H9 (cell line): ENCODE data around the gene PDGFRB. TPM values are rescaled to one million over a fixed set of nuclear protein-coding genes. Genes with fewer than 3 reads are reported as not detected.

Experiments used
- DNase-seq: peaks from one replicate; pipeline ENCODE4 v3.0.0-alpha.2; 2017
- H2AFZ ChIP-seq: one replicate; pipeline ENCODE4 v1.6.1; 2013; ENCODE audit warnings: mild to moderate bottlenecking, low read length, control low read depth, moderate library complexity
- H2AK5ac ChIP-seq: 2 replicates; pipeline ENCODE4 v1.6.1; 2013; ENCODE audit warnings: low read length, control low read depth, mixed read lengths; ENCODE audit not compliant: insufficient read length
- H2BK120ac ChIP-seq: one replicate; pipeline ENCODE4 v1.6.1; 2013; ENCODE audit warnings: low read depth, mild to moderate bottlenecking, low read length, control low read depth, inconsistent platforms; ENCODE audit not compliant: poor library complexity, severe bottlenecking
- H2BK12ac ChIP-seq: 2 replicates; pipeline ENCODE4 v1.6.1; 2013; ENCODE audit warnings: low read length, control low read depth, mixed read lengths, low read depth; ENCODE audit not compliant: insufficient read length
- H2BK15ac ChIP-seq: 2 replicates; pipeline ENCODE4 v1.6.1; 2013; ENCODE audit warnings: low read depth, low read length, control low read depth
- H2BK20ac ChIP-seq: one replicate; pipeline ENCODE4 v1.6.1; 2013; ENCODE audit warnings: low read depth, mild to moderate bottlenecking, low read length, control low read depth, inconsistent platforms; ENCODE audit not compliant: poor library complexity, severe bottlenecking
- H2BK5ac ChIP-seq: 2 replicates; pipeline ENCODE4 v1.6.1; 2013; ENCODE audit warnings: low read length, control low read depth, mixed read lengths; ENCODE audit not compliant: insufficient read length
- H3K14ac ChIP-seq: 2 replicates; pipeline ENCODE4 v1.6.1; 2013; ENCODE audit warnings: low read length, control low read depth; ENCODE audit not compliant: insufficient read depth
- H3K18ac ChIP-seq: 2 replicates; pipeline ENCODE4 v1.6.1; 2013; ENCODE audit warnings: low read depth, mild to moderate bottlenecking, mixed read lengths, low read length, control low read depth; ENCODE audit not compliant: insufficient read length
- H3K23ac ChIP-seq: 2 replicates; pipeline ENCODE4 v1.6.1; 2013; ENCODE audit warnings: low read length, control low read depth, mixed read lengths, low read depth; ENCODE audit not compliant: insufficient read length
- H3K23me2 ChIP-seq: 2 replicates; pipeline ENCODE4 v1.6.1; 2013; ENCODE audit warnings: low read depth, mild to moderate bottlenecking, mixed read lengths, low read length, control low read depth; ENCODE audit not compliant: insufficient read length, poor library complexity, severe bottlenecking
- H3K27ac ChIP-seq: 2 replicates; pipeline ENCODE4 v1.5.1; 2013; ENCODE audit warnings: low read length, control low read depth, mixed read lengths, low read depth; ENCODE audit not compliant: insufficient read length
- H3K27me3 ChIP-seq: 2 replicates; pipeline ENCODE4 v1.6.1; 2013; ENCODE audit warnings: low read length, control low read depth, inconsistent platforms; ENCODE audit not compliant: insufficient read depth
- H3K4ac ChIP-seq: 2 replicates; pipeline ENCODE4 v1.6.1; 2013; ENCODE audit warnings: low read depth, mild to moderate bottlenecking, control low read depth, inconsistent platforms, low read length, moderate library complexity
- H3K4me1 ChIP-seq: 2 replicates; pipeline ENCODE4 v1.6.1; 2013; ENCODE audit warnings: low read length, control low read depth, inconsistent platforms; ENCODE audit not compliant: insufficient read depth
- H3K4me2 ChIP-seq: 2 replicates; pipeline ENCODE4 v1.6.1; 2013; ENCODE audit warnings: low read length, control low read depth, mixed read lengths; ENCODE audit not compliant: insufficient read length, insufficient read depth
- H3K56ac ChIP-seq: 2 replicates; pipeline ENCODE4 v1.6.1; 2013; ENCODE audit warnings: low read depth, mild to moderate bottlenecking, mixed read lengths, low read length, control low read depth; ENCODE audit not compliant: insufficient read length
- H3K79me1 ChIP-seq: 2 replicates; pipeline ENCODE4 v1.6.1; 2013; ENCODE audit warnings: low read depth, mild to moderate bottlenecking, moderate library complexity, low read length, control low read depth, inconsistent platforms; ENCODE audit not compliant: insufficient read depth, poor library complexity, severe bottlenecking
- H3K79me2 ChIP-seq: 2 replicates; pipeline ENCODE4 v1.6.1; 2013; ENCODE audit warnings: low read length, control low read depth, inconsistent platforms; ENCODE audit not compliant: insufficient read depth
- H3K9ac ChIP-seq: 2 replicates; pipeline ENCODE4 v1.6.1; 2013; ENCODE audit warnings: low read length, control low read depth, mixed read lengths; ENCODE audit not compliant: insufficient read length; ENCODE audit errors: extremely low read depth
- H3K9me3 ChIP-seq: one replicate; pipeline ENCODE4 v1.6.1; 2013; ENCODE audit warnings: low read depth, low read length, inconsistent platforms; ENCODE audit not compliant: control insufficient read depth
- H3T11ph ChIP-seq: one replicate; pipeline ENCODE4 v1.6.1; 2013; ENCODE audit warnings: mild to moderate bottlenecking, low read length, control low read depth, inconsistent platforms
- H4K20me1 ChIP-seq: one replicate; pipeline ENCODE4 v1.6.1; 2013; ENCODE audit not compliant: control insufficient read depth, insufficient read length, insufficient read depth
- H4K5ac ChIP-seq: 2 replicates; pipeline ENCODE4 v1.6.1; 2013; ENCODE audit warnings: low read depth, mild to moderate bottlenecking, mixed read lengths, low read length, control low read depth; ENCODE audit not compliant: insufficient read length
- H4K8ac ChIP-seq: replicated peaks from 2 replicates; pipeline ENCODE4 v1.6.1; 2013; ENCODE audit warnings: low read length, control low read depth, mixed read lengths, low read depth; ENCODE audit not compliant: insufficient read length
- H4K91ac ChIP-seq: 2 replicates; pipeline ENCODE4 v1.6.1; 2013; ENCODE audit warnings: low read depth, mild to moderate bottlenecking, moderate library complexity, mixed read lengths, low read length, control low read depth; ENCODE audit not compliant: insufficient read length
- H3K27ac Mint-ChIP-seq, 3 experiments: 2 replicates in 2 of 3; 3 replicates in 1 of 3; pipeline ENCODE4 v1.8.0; 2020 to 2021; ENCODE audit warnings: mixed read lengths in 3 of 3, mild to moderate bottlenecking in 1 of 3, moderate library complexity in 1 of 3
- H3K27me3 Mint-ChIP-seq: 2 replicates; pipeline ENCODE4 v1.8.0; 2021; ENCODE audit warnings: low read depth, mild to moderate bottlenecking, moderate library complexity, mixed read lengths
- H3K36me3 Mint-ChIP-seq, 3 experiments: 2 replicates in 2 of 3; 3 replicates in 1 of 3; pipeline ENCODE4 v1.8.0; 2020 to 2021; ENCODE audit warnings: low read depth in 3 of 3, mixed read lengths in 3 of 3; ENCODE audit not compliant: insufficient read depth in 1 of 3
- H3K4me1 Mint-ChIP-seq, 2 experiments: 2 replicates each; pipeline ENCODE4 v1.8.0; 2020; ENCODE audit warnings: mixed read lengths in 2 of 2
- H3K4me3 Mint-ChIP-seq, 2 experiments: 2 replicates in 1 of 2; 3 replicates in 1 of 2; pipeline ENCODE4 v1.8.0; 2020 to 2021; ENCODE audit warnings: mild to moderate bottlenecking in 2 of 2, mixed read lengths in 2 of 2, moderate library complexity in 1 of 2
- H3K9me3 Mint-ChIP-seq, 2 experiments: 2 replicates in 1 of 2; 3 replicates in 1 of 2; pipeline ENCODE4 v1.8.0; 2020; ENCODE audit warnings: mild to moderate bottlenecking in 2 of 2, mixed read lengths in 2 of 2, moderate library complexity in 1 of 2
- WGBS: extraction: QIAGEN DNeasy Blood & Tissue Kit; methylation state at CpG from one replicate; pipeline ENCODE4 v1.1.7; 2013; ENCODE audit warnings: missing lambda C conversion rate, low lambda C conversion rate, mixed read lengths; ENCODE audit not compliant: insufficient read length; ENCODE audit errors: extremely low coverage; 5-methylcytosine and 5-hydroxymethylcytosine counted together
- total RNA-seq: library from RNA; stranded (reverse); gene quantifications from 2 replicates; pipeline ENCODE4 v1.2.1, GENCODE V29; 2021
- TF ChIP-seq, protein P1 (sequence below): fragments of 200-600 bp; sonication (generic); conservative IDR thresholded peaks from 3 replicates; pipeline ENCODE4 v1.8.0; 2021; ENCODE audit warnings: antibody characterized with exemption, mild to moderate bottlenecking

PDGFRB gene
- total RNA-seq, 1 experiment from 2014 or later, result 2.2 TPM

DNA sequence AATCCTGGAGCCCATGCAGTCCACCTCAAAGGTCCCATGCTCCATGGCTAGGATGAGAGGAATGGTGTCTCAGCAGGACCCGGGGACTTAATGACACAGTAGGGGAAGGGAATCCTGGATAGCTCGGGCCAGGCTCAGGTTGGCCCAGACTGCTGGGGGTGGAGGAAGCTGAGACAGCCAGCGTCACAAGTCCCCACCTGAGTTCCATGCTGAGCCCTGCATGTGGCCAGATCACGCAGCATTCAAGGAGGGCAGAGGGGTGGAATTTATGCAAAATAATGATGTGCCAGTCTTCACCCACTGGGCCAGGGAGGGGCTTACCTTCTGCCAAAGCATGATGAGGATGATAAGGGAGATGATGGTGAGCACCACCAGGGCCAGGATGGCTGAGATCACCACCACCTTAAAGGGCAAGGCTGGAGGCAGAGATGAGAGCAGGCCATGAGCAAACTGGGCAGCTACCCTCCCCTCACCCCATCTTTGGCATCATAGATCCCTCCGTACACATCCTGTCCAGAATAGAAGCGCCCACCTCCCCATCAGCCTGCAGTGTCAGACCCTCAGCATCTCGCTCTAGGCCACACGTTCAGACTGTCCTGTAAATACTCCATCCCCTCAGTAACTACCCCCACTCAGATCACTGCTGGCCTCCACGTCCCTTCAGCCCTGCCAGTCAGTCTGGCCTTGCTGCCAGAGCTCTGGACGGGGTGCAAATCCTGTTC, 29.3 kb downstream of the PDGFRB start:
- H3K27ac Mint-ChIP-seq, result no peak overlapping the region
- H3K4me3 Mint-ChIP-seq, result no peak overlapping the region
- no peak overlapping the region for H2BK12ac ChIP-seq
- H3K9me3 ChIP-seq, result no peaks in the 10 kb centered on the region
- H3K79me2 ChIP-seq, result no peaks in the 10 kb centered on the region
- no peak overlapping the region for H3T11ph ChIP-seq
- H3K27me3 Mint-ChIP-seq, result peaks cover 39% of the 10 kb centered on the region
- no CpG with 5 or more reads among the region's 10 CpGs for WGBS
- no peak overlapping the region for H4K91ac ChIP-seq
- no peak overlapping the region for H3K9ac ChIP-seq
- no peak for DNase-seq
- TF ChIP-seq, protein P1, sequence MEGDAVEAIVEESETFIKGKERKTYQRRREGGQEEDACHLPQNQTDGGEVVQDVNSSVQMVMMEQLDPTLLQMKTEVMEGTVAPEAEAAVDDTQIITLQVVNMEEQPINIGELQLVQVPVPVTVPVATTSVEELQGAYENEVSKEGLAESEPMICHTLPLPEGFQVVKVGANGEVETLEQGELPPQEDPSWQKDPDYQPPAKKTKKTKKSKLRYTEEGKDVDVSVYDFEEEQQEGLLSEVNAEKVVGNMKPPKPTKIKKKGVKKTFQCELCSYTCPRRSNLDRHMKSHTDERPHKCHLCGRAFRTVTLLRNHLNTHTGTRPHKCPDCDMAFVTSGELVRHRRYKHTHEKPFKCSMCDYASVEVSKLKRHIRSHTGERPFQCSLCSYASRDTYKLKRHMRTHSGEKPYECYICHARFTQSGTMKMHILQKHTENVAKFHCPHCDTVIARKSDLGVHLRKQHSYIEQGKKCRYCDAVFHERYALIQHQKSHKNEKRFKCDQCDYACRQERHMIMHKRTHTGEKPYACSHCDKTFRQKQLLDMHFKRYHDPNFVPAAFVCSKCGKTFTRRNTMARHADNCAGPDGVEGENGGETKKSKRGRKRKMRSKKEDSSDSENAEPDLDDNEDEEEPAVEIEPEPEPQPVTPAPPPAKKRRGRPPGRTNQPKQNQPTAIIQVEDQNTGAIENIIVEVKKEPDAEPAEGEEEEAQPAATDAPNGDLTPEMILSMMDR, result no peak
- H3K4me2 ChIP-seq, result no peak overlapping the region
- no peaks in the 10 kb centered on the region for H3K23me2 ChIP-seq
- H2AK5ac ChIP-seq, result no peak overlapping the region
- H2AFZ ChIP-seq, result no peak overlapping the region
- no peak overlapping the region for H2BK5ac ChIP-seq
- H3K27ac ChIP-seq, result no peak overlapping the region
- no peaks in the 10 kb centered on the region for H3K4me1 ChIP-seq
- no peaks in the 10 kb centered on the region for H3K9me3 Mint-ChIP-seq
- H3K18ac ChIP-seq, result no peak overlapping the region
- H3K56ac ChIP-seq, result no peak overlapping the region
- no peak overlapping the region for H2BK20ac ChIP-seq
- no peak overlapping the region for H4K8ac ChIP-seq
- no peaks in the 10 kb centered on the region for H3K27me3 ChIP-seq
- H3K4ac ChIP-seq, result no peak overlapping the region
- no peak overlapping the region for H3K23ac ChIP-seq
- H2BK120ac ChIP-seq, result no peak overlapping the region
- no peak overlapping the region for H3K14ac ChIP-seq
- H3K4me1 Mint-ChIP-seq, result peaks cover 27 to 31% of the 10 kb centered on the region in 2 experiments
- no peak overlapping the region for H4K5ac ChIP-seq
- no peak overlapping the region for H2BK15ac ChIP-seq
- no peaks in the 10 kb centered on the region for H4K20me1 ChIP-seq
- no peaks in the 10 kb centered on the region for H3K79me1 ChIP-seq
- H3K36me3 Mint-ChIP-seq, result no peaks in the 10 kb centered on the region; a peak in 1 of 7 replicates
